ENCODE data around the gene KRTAP5-3.

DNA sequence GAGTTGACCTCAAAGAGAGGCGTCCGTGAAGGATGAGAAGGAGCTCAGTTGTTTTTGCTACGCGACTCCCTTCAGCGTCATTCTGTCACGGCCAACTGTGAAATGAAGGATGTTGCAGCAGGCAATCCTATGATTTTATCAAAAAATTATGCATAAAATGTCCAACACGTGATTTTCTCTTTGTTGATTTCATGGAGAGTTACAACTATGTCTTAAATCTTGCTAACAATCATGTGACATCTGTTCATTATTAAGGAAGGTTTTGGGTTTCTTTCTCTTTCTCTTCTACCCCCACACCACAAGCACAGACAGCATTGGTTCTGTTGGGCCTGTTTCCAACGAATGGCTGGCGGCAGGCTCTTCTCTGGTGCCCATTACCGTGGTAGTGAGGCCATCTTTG, 10.0 kb upstream of the KRTAP5-3 start:
- TF ChIP-seq, protein P1, sequence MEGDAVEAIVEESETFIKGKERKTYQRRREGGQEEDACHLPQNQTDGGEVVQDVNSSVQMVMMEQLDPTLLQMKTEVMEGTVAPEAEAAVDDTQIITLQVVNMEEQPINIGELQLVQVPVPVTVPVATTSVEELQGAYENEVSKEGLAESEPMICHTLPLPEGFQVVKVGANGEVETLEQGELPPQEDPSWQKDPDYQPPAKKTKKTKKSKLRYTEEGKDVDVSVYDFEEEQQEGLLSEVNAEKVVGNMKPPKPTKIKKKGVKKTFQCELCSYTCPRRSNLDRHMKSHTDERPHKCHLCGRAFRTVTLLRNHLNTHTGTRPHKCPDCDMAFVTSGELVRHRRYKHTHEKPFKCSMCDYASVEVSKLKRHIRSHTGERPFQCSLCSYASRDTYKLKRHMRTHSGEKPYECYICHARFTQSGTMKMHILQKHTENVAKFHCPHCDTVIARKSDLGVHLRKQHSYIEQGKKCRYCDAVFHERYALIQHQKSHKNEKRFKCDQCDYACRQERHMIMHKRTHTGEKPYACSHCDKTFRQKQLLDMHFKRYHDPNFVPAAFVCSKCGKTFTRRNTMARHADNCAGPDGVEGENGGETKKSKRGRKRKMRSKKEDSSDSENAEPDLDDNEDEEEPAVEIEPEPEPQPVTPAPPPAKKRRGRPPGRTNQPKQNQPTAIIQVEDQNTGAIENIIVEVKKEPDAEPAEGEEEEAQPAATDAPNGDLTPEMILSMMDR (IDR thresholded peaks at IDR 0.05): no peak
- TF ChIP-seq EZH2 (IDR thresholded peaks at IDR 0.05; ENCODE audit: borderline replicate concordance, insufficient read depth, low read depth, low read length, poor library complexity, severe bottlenecking): no peak
